ENCODE measurements around the gene AJM1. TPM values are rescaled to one million over a fixed set of nuclear protein-coding genes. Genes with fewer than 3 reads are reported as not detected.

Gene AJM1
- total RNA-seq, 4 donors from 2014 or later: 0.33 to 3.0 (median 0.48) TPM

DNA sequence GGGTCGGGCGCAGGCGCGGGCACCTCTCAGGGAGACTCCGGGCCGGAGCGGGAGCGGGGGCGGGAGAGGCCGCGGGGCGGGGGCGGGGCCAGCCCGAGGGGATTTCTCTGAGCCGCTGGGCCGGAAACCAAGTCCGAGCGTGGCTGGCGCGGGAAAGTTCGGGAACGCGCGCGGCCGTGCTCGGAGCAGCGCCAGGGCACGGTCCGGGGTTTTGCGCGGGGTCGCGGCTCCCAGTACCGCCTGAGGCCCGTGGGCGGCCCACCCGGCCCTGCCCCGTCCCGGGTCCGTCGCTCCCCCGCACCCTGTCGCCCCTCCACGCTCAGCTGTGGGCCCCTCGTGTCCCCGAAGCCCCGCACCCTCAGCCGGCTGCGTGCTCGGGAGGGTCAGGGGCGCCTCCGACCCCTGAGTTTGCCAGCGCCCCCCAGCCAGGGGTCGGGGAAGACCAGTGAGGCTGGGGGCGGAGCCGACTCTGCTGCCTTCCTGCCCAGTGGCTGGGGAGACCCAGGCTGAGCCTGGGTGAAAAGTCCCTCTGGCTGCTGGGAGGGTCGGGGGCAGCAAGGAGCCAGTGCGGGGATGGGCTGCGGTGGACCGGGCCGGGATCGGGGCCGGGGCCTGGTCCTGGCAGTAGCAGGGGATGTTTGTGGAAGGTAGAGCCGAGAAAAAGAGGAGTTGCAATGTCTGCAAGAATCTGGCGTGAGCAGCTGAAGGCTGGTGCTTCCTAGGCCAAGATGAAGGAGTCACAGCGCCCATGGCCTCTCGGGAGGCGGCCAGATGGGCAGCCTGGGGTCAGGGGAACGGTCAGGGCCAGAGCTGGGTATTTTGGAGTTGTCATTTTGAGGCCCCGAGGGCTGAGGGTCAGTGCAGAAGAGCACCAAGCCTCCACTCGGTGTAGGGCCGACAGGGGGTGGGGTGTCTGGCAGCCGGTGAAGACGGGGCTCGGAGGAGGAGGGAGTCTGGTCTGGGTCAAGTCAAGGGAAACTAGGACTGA lies 44.6 kb downstream of the AJM1 start:
- TF ChIP-seq, protein P1, sequence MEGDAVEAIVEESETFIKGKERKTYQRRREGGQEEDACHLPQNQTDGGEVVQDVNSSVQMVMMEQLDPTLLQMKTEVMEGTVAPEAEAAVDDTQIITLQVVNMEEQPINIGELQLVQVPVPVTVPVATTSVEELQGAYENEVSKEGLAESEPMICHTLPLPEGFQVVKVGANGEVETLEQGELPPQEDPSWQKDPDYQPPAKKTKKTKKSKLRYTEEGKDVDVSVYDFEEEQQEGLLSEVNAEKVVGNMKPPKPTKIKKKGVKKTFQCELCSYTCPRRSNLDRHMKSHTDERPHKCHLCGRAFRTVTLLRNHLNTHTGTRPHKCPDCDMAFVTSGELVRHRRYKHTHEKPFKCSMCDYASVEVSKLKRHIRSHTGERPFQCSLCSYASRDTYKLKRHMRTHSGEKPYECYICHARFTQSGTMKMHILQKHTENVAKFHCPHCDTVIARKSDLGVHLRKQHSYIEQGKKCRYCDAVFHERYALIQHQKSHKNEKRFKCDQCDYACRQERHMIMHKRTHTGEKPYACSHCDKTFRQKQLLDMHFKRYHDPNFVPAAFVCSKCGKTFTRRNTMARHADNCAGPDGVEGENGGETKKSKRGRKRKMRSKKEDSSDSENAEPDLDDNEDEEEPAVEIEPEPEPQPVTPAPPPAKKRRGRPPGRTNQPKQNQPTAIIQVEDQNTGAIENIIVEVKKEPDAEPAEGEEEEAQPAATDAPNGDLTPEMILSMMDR (IDR thresholded peaks at IDR 0.05; ENCODE audit: low read depth): no peak

DNA sequence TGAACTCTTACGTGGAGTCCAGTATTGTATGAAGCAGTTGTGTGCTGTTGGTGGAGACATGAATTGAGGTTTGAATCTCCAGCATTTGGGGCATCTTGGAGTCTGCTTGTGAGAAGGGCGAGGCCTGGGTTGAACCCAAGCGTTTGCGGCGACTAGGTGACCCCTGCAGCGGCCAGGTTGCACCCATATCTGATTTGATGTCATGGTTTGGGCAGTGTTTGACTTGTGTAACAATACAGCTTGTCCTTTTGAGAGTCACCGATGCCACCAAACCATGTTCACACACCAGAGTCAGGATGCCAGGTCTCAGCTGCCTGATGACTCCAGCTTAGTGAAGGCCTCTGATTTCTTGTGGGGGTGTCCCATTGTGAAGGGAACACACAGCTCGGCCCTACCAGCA lies 46.2 kb downstream of the AJM1 start:
- TF ChIP-seq, protein P1 (IDR thresholded peaks at IDR 0.05; ENCODE audit: low read depth): no peak

DNA sequence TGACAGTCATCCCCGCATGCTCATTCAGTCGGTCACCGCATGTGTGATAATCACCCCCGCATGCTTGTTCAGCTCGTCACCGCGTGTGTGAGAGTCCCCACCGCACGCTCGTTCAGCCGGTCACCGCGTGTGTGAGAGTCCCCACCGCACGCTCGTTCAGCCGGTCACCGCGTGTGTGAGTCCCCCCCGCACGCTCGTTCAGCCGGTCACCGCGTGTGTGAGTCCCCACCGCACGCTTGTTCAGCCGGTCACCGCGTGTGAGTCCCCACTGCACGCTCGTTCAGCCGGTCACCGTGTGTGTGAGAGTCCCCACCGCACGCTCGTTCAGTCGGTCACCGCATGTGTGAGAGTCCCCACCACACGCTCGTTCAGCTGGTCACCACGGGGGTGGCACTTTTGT lies 47.6 kb downstream of the AJM1 start:
- TF ChIP-seq, protein P1 (IDR thresholded peaks at IDR 0.05; ENCODE audit: low read depth): no peak

DNA sequence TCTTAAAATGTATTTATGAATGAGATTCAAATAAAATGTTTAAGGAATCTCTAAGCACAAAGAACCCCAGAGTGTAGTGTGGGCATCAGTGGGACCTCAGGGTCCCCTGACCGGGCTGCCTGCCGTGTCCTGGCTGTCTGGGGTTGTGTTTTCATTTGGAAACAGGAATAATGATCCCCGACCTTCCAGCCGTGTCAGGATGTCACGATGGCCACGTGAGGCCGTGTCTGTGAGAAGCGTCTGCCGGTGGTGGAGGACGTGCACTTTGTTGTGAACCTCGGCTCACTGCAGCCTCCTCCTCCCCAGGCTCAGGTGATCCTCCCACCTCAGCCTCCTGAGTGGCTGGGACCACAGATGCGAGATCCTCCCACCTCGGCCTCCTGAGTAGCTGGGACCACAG lies 48.4 kb downstream of the AJM1 start:
- TF ChIP-seq, protein P1 (IDR thresholded peaks at IDR 0.05; ENCODE audit: low read depth): no peak

Small RNA genes within 50 kb of the gene (small RNA-seq; reads per million reads assigned to genes)
- gene AL355987.2 (not detected), gene MIR4292 (not detected), gene MIR4479 (not detected)

Other genes with a start within 250 kb of the AJM1 start
- 100 to 1,000 TPM in 2 of 4 donors, 10 to 100 TPM in 2; 47.6 to 161 (median 102) TPM for gene EGFL7, start 179.6 kb upstream of the AJM1 start, total RNA-seq
- gene AGPAT2, start 155.0 kb upstream of the AJM1 start, total RNA-seq: 1,000 to 10,000 TPM in 1 of 4 donors, 100 to 1,000 TPM in 3; 300 to 1,989 (median 392) TPM
- gene DIPK1B, start 129.9 kb upstream of the AJM1 start, total RNA-seq: 1 to 10 TPM; 1.9 to 7.9 (median 5.6) TPM
- gene LCN10, start 99.5 kb upstream of the AJM1 start, total RNA-seq: 1 to 10 TPM in 3 of 4 donors, under 1 TPM in 1; 0.68 to 8.6 (median 3.8) TPM
- 10 to 100 TPM in 2 of 4 donors, 1 to 10 TPM in 2; 2.4 to 18.3 (median 7.9) TPM for gene LCN6, start 94.0 kb upstream of the AJM1 start, total RNA-seq
- not detected for gene LCN8, start 84.2 kb upstream of the AJM1 start, total RNA-seq
- gene LCN15, start 78.0 kb upstream of the AJM1 start, total RNA-seq: not detected
- gene TMEM141, start 51.1 kb upstream of the AJM1 start, total RNA-seq: 10 to 100 TPM; 22.2 to 68.8 (median 54.4) TPM
- gene CCDC183, start 46.1 kb upstream of the AJM1 start, total RNA-seq: 1 to 10 TPM in 2 of 4 donors, under 1 TPM in 2; 0.51 to 2.4 (median 1.5) TPM
- gene RABL6, start 34.5 kb upstream of the AJM1 start, total RNA-seq: 10 to 100 TPM; 29.4 to 78.2 (median 33.4) TPM
- 10 to 100 TPM; 31.8 to 56.6 (median 45.7) TPM for gene PHPT1, start 6.9 kb downstream of the AJM1 start, total RNA-seq
- gene MAMDC4, start 9.9 kb downstream of the AJM1 start, total RNA-seq: 1 to 10 TPM in 2 of 4 donors, under 1 TPM in 1, not detected in 1; 0.68 to 1.5 (median 1.1) TPM
- 100 to 1,000 TPM; 187 to 332 (median 293) TPM for gene EDF1, start 23.8 kb downstream of the AJM1 start, total RNA-seq
- 1 to 10 TPM; 2.9 to 7.7 (median 6.1) TPM for gene TRAF2, start 44.0 kb downstream of the AJM1 start, total RNA-seq
- 100 to 1,000 TPM in 3 of 4 donors, 10 to 100 TPM in 1; 87.9 to 363 (median 126) TPM for gene FBXW5, start 102.3 kb downstream of the AJM1 start, total RNA-seq
- gene C8G, start 102.8 kb downstream of the AJM1 start, total RNA-seq: 1 to 10 TPM in 1 of 4 donors, not detected in 3; 2.6 TPM
- not detected for gene LCN12, start 109.8 kb downstream of the AJM1 start, total RNA-seq
- 10 to 100 TPM; 15.5 to 57.3 (median 26.8) TPM for gene PTGDS, start 135.0 kb downstream of the AJM1 start, total RNA-seq
- not detected for gene LCNL1, start 140.5 kb downstream of the AJM1 start, total RNA-seq
- 10 to 100 TPM in 3 of 4 donors, 1 to 10 TPM in 1; 5.1 to 30.6 (median 26.9) TPM for gene PAXX, start 149.9 kb downstream of the AJM1 start, total RNA-seq
- 1 to 10 TPM in 2 of 4 donors, not detected in 2; 1.8 to 2.2 TPM for gene CLIC3, start 154.1 kb downstream of the AJM1 start, total RNA-seq
- 10 to 100 TPM; 13.5 to 58.6 (median 19.3) TPM for gene ABCA2, start 185.8 kb downstream of the AJM1 start, total RNA-seq
- gene FUT7, start 189.6 kb downstream of the AJM1 start, total RNA-seq: under 1 TPM in 2 of 4 donors, not detected in 2; 0.22 to 0.34 TPM
- 10 to 100 TPM; 17.5 to 61.6 (median 29.8) TPM for gene NPDC1, start 203.7 kb downstream of the AJM1 start, total RNA-seq
- gene ENTPD2, start 211.6 kb downstream of the AJM1 start, total RNA-seq: not detected
- gene SAPCD2, start 228.1 kb downstream of the AJM1 start, total RNA-seq: under 1 TPM in 3 of 4 donors, not detected in 1; 0.19 to 0.66 (median 0.51) TPM
- 10 to 100 TPM in 3 of 4 donors, 1 to 10 TPM in 1; 6.7 to 14.8 (median 11.2) TPM for gene UAP1L1, start 235.0 kb downstream of the AJM1 start, total RNA-seq
- gene MAN1B1, start 244.5 kb downstream of the AJM1 start, total RNA-seq: 10 to 100 TPM; 19.1 to 61.9 (median 47.8) TPM